Thyroid gland (tissue), 4 donors: ENCODE results near the gene VN1R5.

Experiments
- POLR2A ChIP-seq, 2 donors: fragments of 450-650 bp; IDR thresholded peaks; one replicate each; pipeline ENCODE4 v1.6.1; 2017; ENCODE audit warnings: antibody characterized with exemption in 2 of 2, mild to moderate bottlenecking in 2 of 2, moderate library complexity in 1 of 2
- TF ChIP-seq, protein P1 (sequence below), 6 experiments: fragments of 200-600 bp in 3 of 6; fragments of 450-650 bp in 3 of 6; sonication (generic) in 3 of 6; IDR thresholded peaks; one replicate each; pipeline ENCODE4 v1.5.1; 2016 to 2019; ENCODE audit warnings: antibody characterized with exemption in 6 of 6, mild to moderate bottlenecking in 2 of 6, inconsistent platforms in 1 of 6, moderate library complexity in 1 of 6

DNA sequence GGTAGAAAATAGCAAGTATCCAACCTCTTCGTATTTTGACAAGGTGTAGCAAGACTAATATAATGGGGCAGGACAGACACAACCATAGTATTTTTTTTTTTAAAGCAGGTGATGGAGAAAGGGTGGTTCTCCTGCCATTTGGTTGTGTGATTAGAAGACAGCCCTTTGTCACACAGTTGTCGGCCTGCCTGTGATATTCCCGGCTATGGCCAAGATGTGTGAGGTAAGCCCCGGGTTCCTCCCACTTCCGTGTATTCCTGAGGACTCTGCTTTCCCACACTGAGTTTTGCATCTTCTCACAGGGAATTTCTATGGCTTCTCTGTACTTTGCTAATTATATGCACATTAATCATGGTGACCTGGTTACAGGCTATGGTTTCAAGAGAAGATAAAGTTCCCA lies 39.9 kb downstream of the VN1R5 start:
- TF ChIP-seq, protein P1, sequence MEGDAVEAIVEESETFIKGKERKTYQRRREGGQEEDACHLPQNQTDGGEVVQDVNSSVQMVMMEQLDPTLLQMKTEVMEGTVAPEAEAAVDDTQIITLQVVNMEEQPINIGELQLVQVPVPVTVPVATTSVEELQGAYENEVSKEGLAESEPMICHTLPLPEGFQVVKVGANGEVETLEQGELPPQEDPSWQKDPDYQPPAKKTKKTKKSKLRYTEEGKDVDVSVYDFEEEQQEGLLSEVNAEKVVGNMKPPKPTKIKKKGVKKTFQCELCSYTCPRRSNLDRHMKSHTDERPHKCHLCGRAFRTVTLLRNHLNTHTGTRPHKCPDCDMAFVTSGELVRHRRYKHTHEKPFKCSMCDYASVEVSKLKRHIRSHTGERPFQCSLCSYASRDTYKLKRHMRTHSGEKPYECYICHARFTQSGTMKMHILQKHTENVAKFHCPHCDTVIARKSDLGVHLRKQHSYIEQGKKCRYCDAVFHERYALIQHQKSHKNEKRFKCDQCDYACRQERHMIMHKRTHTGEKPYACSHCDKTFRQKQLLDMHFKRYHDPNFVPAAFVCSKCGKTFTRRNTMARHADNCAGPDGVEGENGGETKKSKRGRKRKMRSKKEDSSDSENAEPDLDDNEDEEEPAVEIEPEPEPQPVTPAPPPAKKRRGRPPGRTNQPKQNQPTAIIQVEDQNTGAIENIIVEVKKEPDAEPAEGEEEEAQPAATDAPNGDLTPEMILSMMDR (IDR thresholded peaks at IDR 0.05) = no peak
- TF ChIP-seq POLR2A (IDR thresholded peaks at IDR 0.05) = no peak
